ENCODE results near the gene B4GALT7.
"Not testable (repeated sequence)": the region's sequence is repeated elsewhere in the genome, so short reads cannot be mapped to it uniquely, and the experiment has no call there.

The B4GALT7 gene

GRCh38 chr5:177612215-177612673, 12.3 kb downstream of the B4GALT7 start:
- Histone ChIP-seq H3K9me2 (replicated peaks; ENCODE audit: low read depth, low read length) (no peaks in the 10 kb centered on the region), H4K20me1 (ENCODE audit: insufficient read depth, low read length, poor library complexity, severe bottlenecking) (no peaks in the 10 kb centered on the region), H3F3A (ENCODE audit: low read depth) (no peaks in the 10 kb centered on the region), H3K36me3 (ENCODE audit: insufficient read depth, low read length) (no peaks in the 10 kb centered on the region), H3K4me1 (ENCODE audit: insufficient read depth, low read length, poor library complexity, severe bottlenecking) (no peaks in the 10 kb centered on the region), H3K9ac (ENCODE audit: low read depth, low read length, poor library complexity, severe bottlenecking) (no peak overlapping the region), H3K9me3 (ENCODE audit: insufficient read depth, low read depth, low read length) (no peaks in the 10 kb centered on the region), H3K4me2 (ENCODE audit: low read depth, low read length, poor library complexity, severe bottlenecking) (no peak overlapping the region), H3K27me3 (ENCODE audit: insufficient read depth, low read length, poor library complexity, severe bottlenecking) (no peaks in the 10 kb centered on the region), H3K4me3 (ENCODE audit: low read length, poor library complexity, severe bottlenecking) (no peak overlapping the region), H3K79me2 (ENCODE audit: insufficient read depth, low read length) (no peaks in the 10 kb centered on the region), H2AFZ (ENCODE audit: low read length) (no peak overlapping the region)
- TF ChIP-seq EZH2phosphoT487 (IDR thresholded peaks at IDR 0.05; ENCODE audit: borderline replicate concordance): no peak
- no peak for TF ChIP-seq CTCF (conservative IDR thresholded peaks at IDR 0.05; ENCODE audit: low read length)

GRCh38 chr5:177620560-177620959, 20.6 kb downstream of the B4GALT7 start:
- Histone ChIP-seq H3K36me3 (ENCODE audit: insufficient read depth, low read length) (peaks cover 17% of the 10 kb centered on the region; the same call in 1 of the 2 replicates), H3K4me1 (ENCODE audit: insufficient read depth, low read length, poor library complexity, severe bottlenecking) (no peaks in the 10 kb centered on the region)

GRCh38 chr5:177624172-177624571, 24.2 kb downstream of the B4GALT7 start:
- H3K36me3 ChIP-seq (ENCODE audit: insufficient read depth, low read length); H4K20me1 ChIP-seq (ENCODE audit: insufficient read depth, low read length, poor library complexity, severe bottlenecking); H3K27me3 ChIP-seq (ENCODE audit: insufficient read depth, low read length, poor library complexity, severe bottlenecking); H3K4me3 ChIP-seq (ENCODE audit: low read length, poor library complexity, severe bottlenecking); H3F3A ChIP-seq (ENCODE audit: low read depth); H3K9ac ChIP-seq (ENCODE audit: low read depth, low read length, poor library complexity, severe bottlenecking); H3K4me1 ChIP-seq (ENCODE audit: insufficient read depth, low read length, poor library complexity, severe bottlenecking); H3K9me2 ChIP-seq (replicated peaks; ENCODE audit: low read depth, low read length); H3K79me2 ChIP-seq (ENCODE audit: insufficient read depth, low read length); H3K4me2 ChIP-seq (ENCODE audit: low read depth, low read length, poor library complexity, severe bottlenecking); H3K9me3 ChIP-seq (ENCODE audit: insufficient read depth, low read depth, low read length); H2AFZ ChIP-seq (ENCODE audit: low read length): not testable (repeated sequence)

More at GRCh38 chr5:177620560-177620959, 20.6 kb downstream of the B4GALT7 start:
- Histone ChIP-seq H3K9me2 (replicated peaks; ENCODE audit: low read depth, low read length) (no peaks in the 10 kb centered on the region), H3F3A (ENCODE audit: low read depth) (no peaks in the 10 kb centered on the region), H2AFZ (ENCODE audit: low read length) (no peak overlapping the region), H3K27me3 (ENCODE audit: insufficient read depth, low read length, poor library complexity, severe bottlenecking) (no peaks in the 10 kb centered on the region), H3K9me3 (ENCODE audit: insufficient read depth, low read depth, low read length) (no peaks in the 10 kb centered on the region), H3K4me2 (ENCODE audit: low read depth, low read length, poor library complexity, severe bottlenecking) (no peak overlapping the region), H3K4me3 (ENCODE audit: low read length, poor library complexity, severe bottlenecking) (no peak overlapping the region), H3K9ac (ENCODE audit: low read depth, low read length, poor library complexity, severe bottlenecking) (no peak overlapping the region), H4K20me1 (ENCODE audit: insufficient read depth, low read length, poor library complexity, severe bottlenecking) (no peaks in the 10 kb centered on the region), H3K79me2 (ENCODE audit: insufficient read depth, low read length) (no peaks in the 10 kb centered on the region)
- TF ChIP-seq CTCF (conservative IDR thresholded peaks at IDR 0.05; ENCODE audit: low read length) (no peak), EZH2phosphoT487 (IDR thresholded peaks at IDR 0.05; ENCODE audit: borderline replicate concordance) (no peak)

- not testable (repeated sequence) for H3K9me3 ChIP-seq (ENCODE audit: insufficient read depth, low read depth, low read length); H4K20me1 ChIP-seq (ENCODE audit: insufficient read depth, low read length, poor library complexity, severe bottlenecking); H3K9me2 ChIP-seq (replicated peaks; ENCODE audit: low read depth, low read length); H3K27me3 ChIP-seq (ENCODE audit: insufficient read depth, low read length, poor library complexity, severe bottlenecking); H2AFZ ChIP-seq (ENCODE audit: low read length); H3K36me3 ChIP-seq (ENCODE audit: insufficient read depth, low read length); H3K4me1 ChIP-seq (ENCODE audit: insufficient read depth, low read length, poor library complexity, severe bottlenecking); H3K79me2 ChIP-seq (ENCODE audit: insufficient read depth, low read length); H3F3A ChIP-seq (ENCODE audit: low read depth); H3K9ac ChIP-seq (ENCODE audit: low read depth, low read length, poor library complexity, severe bottlenecking); H3K4me2 ChIP-seq (ENCODE audit: low read depth, low read length, poor library complexity, severe bottlenecking); H3K4me3 ChIP-seq (ENCODE audit: low read length, poor library complexity, severe bottlenecking)
Observed at GRCh38 chr5:177630186-177630585, 30.3 kb downstream of the B4GALT7 start.

GRCh38 chr5:177634912-177635311, 35.0 kb downstream of the B4GALT7 start:
- H3K9me2 ChIP-seq (replicated peaks; ENCODE audit: low read depth, low read length); H3K9me3 ChIP-seq (ENCODE audit: insufficient read depth, low read depth, low read length); H3K4me1 ChIP-seq (ENCODE audit: insufficient read depth, low read length, poor library complexity, severe bottlenecking); H3K27me3 ChIP-seq (ENCODE audit: insufficient read depth, low read length, poor library complexity, severe bottlenecking); H3K9ac ChIP-seq (ENCODE audit: low read depth, low read length, poor library complexity, severe bottlenecking); H3F3A ChIP-seq (ENCODE audit: low read depth); H2AFZ ChIP-seq (ENCODE audit: low read length); H3K79me2 ChIP-seq (ENCODE audit: insufficient read depth, low read length); H3K36me3 ChIP-seq (ENCODE audit: insufficient read depth, low read length); H3K4me2 ChIP-seq (ENCODE audit: low read depth, low read length, poor library complexity, severe bottlenecking); H3K4me3 ChIP-seq (ENCODE audit: low read length, poor library complexity, severe bottlenecking); H4K20me1 ChIP-seq (ENCODE audit: insufficient read depth, low read length, poor library complexity, severe bottlenecking): not testable (repeated sequence)

- H4K20me1 ChIP-seq (ENCODE audit: insufficient read depth, low read length, poor library complexity, severe bottlenecking); H3F3A ChIP-seq (ENCODE audit: low read depth); H3K9ac ChIP-seq (ENCODE audit: low read depth, low read length, poor library complexity, severe bottlenecking); H3K9me3 ChIP-seq (ENCODE audit: insufficient read depth, low read depth, low read length); H3K4me1 ChIP-seq (ENCODE audit: insufficient read depth, low read length, poor library complexity, severe bottlenecking); H3K27me3 ChIP-seq (ENCODE audit: insufficient read depth, low read length, poor library complexity, severe bottlenecking); H2AFZ ChIP-seq (ENCODE audit: low read length); H3K4me2 ChIP-seq (ENCODE audit: low read depth, low read length, poor library complexity, severe bottlenecking); H3K9me2 ChIP-seq (replicated peaks; ENCODE audit: low read depth, low read length); H3K4me3 ChIP-seq (ENCODE audit: low read length, poor library complexity, severe bottlenecking); H3K36me3 ChIP-seq (ENCODE audit: insufficient read depth, low read length); H3K79me2 ChIP-seq (ENCODE audit: insufficient read depth, low read length): not testable (repeated sequence)
Observed at GRCh38 chr5:177645462-177645861, 45.5 kb downstream of the B4GALT7 start.

Data from Loucy (cell line).